ENCODE measurements around the gene RPL27.

DNA sequence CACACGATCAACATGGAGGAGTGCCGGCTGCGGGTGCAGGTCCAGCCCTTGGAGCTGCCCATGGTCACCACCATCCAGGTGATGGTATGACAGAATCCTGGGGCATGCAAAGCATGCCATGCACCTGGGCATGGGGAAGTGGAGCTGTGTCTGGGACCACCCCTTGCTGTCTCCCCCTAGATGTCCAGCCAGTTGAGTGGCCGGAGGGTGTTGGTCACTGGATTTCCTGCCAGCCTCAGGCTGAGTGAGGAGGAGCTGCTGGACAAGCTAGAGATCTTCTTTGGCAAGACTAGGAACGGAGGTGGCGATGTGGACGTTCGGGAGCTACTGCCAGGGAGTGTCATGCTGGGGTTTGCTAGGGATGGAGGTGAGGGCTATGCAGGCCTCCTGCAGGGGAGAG is 15.1 kb downstream of the RPL27 start:
- TF ChIP-seq, protein P1, sequence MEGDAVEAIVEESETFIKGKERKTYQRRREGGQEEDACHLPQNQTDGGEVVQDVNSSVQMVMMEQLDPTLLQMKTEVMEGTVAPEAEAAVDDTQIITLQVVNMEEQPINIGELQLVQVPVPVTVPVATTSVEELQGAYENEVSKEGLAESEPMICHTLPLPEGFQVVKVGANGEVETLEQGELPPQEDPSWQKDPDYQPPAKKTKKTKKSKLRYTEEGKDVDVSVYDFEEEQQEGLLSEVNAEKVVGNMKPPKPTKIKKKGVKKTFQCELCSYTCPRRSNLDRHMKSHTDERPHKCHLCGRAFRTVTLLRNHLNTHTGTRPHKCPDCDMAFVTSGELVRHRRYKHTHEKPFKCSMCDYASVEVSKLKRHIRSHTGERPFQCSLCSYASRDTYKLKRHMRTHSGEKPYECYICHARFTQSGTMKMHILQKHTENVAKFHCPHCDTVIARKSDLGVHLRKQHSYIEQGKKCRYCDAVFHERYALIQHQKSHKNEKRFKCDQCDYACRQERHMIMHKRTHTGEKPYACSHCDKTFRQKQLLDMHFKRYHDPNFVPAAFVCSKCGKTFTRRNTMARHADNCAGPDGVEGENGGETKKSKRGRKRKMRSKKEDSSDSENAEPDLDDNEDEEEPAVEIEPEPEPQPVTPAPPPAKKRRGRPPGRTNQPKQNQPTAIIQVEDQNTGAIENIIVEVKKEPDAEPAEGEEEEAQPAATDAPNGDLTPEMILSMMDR (IDR thresholded peaks at IDR 0.05), result no peak
- TF ChIP-seq POLR2A (IDR thresholded peaks at IDR 0.05), result no peak
